Activated naive CD8-positive, alpha-beta T cell (primary cell): ENCODE results near the gene PTPRR.
A peak's percentile ranks its signal among the peaks of the same experiment; 100 is the strongest.

Source experiments
- H3K27ac Mint-ChIP-seq: one replicate; pipeline ENCODE4 v1.8.0; 2021; ENCODE audit warnings: mixed read lengths
- H3K27me3 Mint-ChIP-seq: one replicate; pipeline ENCODE4 v1.8.0; 2021; ENCODE audit warnings: mixed read lengths
- H3K36me3 Mint-ChIP-seq: one replicate; pipeline ENCODE4 v1.8.0; 2021; ENCODE audit warnings: mixed read lengths
- H3K4me1 Mint-ChIP-seq: one replicate; pipeline ENCODE4 v1.8.0; 2021; ENCODE audit warnings: low read depth, mixed read lengths
- H3K4me3 Mint-ChIP-seq: one replicate; pipeline ENCODE4 v1.8.0; 2021; ENCODE audit warnings: mild to moderate bottlenecking, mixed read lengths
- H3K9me3 Mint-ChIP-seq: one replicate; pipeline ENCODE4 v1.8.0; 2021; ENCODE audit warnings: low read depth, mixed read lengths

PTPRR gene

GRCh38 chr12:70638639-70639360, 281.7 kb downstream of the PTPRR start:
- Mint-ChIP-seq H3K27me3 (peaks cover 12% of the 10 kb centered on the region), H3K4me3 (no peak overlapping the region), H3K27ac (no peak overlapping the region), H3K36me3 (no peaks in the 10 kb centered on the region), H3K9me3 (no peaks in the 10 kb centered on the region), H3K4me1 (no peaks in the 10 kb centered on the region)

- Mint-ChIP-seq H3K36me3 (no peaks in the 10 kb centered on the region), H3K27ac (no peak within 1 kb of the TSS), H3K4me3 (no peak within 1 kb of the TSS), H3K27me3 (peaks cover 6% of the 10 kb centered on the region), H3K9me3 (no peaks in the 10 kb centered on the region), H3K4me1 (no peaks in the 10 kb centered on the region)
Observed at GRCh38 chr12:70637303-70638085, 283.0 kb downstream of the PTPRR start, which contains the start of gene PTPRB. Gene PTPRB (minus strand): TSS chr12:70637429. CDS start chr12:70637395, 34 bp downstream.

- Mint-ChIP-seq H3K4me3 (no peak overlapping the region), H3K4me1 (no peaks in the 10 kb centered on the region), H3K27ac (no peak overlapping the region), H3K9me3 (no peaks in the 10 kb centered on the region), H3K36me3 (no peaks in the 10 kb centered on the region), H3K27me3 (no peaks in the 10 kb centered on the region)
Observed at GRCh38 chr12:70635755-70636154, 284.8 kb downstream of the PTPRR start.

- Mint-ChIP-seq H3K4me3 (no peak overlapping the region), H3K9me3 (peaks cover 7% of the 10 kb centered on the region), H3K27me3 (peaks cover 12% of the 10 kb centered on the region), H3K36me3 (no peaks in the 10 kb centered on the region), H3K27ac (no peak overlapping the region), H3K4me1 (no peaks in the 10 kb centered on the region)
Observed at GRCh38 chr12:70628701-70629480, 291.6 kb downstream of the PTPRR start.

- H3K36me3 Mint-ChIP-seq, result no peaks in the 10 kb centered on the region
- no peak overlapping the region for H3K27ac Mint-ChIP-seq
- H3K4me3 Mint-ChIP-seq, result no peak overlapping the region
- no peaks in the 10 kb centered on the region for H3K4me1 Mint-ChIP-seq
- H3K9me3 Mint-ChIP-seq, result peaks cover 7% of the 10 kb centered on the region
- peaks cover 16% of the 10 kb centered on the region for H3K27me3 Mint-ChIP-seq
Observed at GRCh38 chr12:70627677-70628076, 292.9 kb downstream of the PTPRR start.

- Mint-ChIP-seq H3K36me3 (no peaks in the 10 kb centered on the region), H3K9me3 (peaks cover 7% of the 10 kb centered on the region), H3K4me1 (no peaks in the 10 kb centered on the region), H3K27ac (no peak overlapping the region), H3K27me3 (peaks cover 16% of the 10 kb centered on the region), H3K4me3 (no peak overlapping the region)
Observed at GRCh38 chr12:70626180-70626579, 294.4 kb downstream of the PTPRR start.

GRCh38 chr12:70619471-70620152, 300.9 kb downstream of the PTPRR start:
- no peaks in the 10 kb centered on the region for H3K36me3 Mint-ChIP-seq
- H3K27ac Mint-ChIP-seq, result no peak overlapping the region
- peaks cover 12% of the 10 kb centered on the region for H3K27me3 Mint-ChIP-seq
- H3K4me1 Mint-ChIP-seq, result no peaks in the 10 kb centered on the region
- H3K9me3 Mint-ChIP-seq, result no peaks in the 10 kb centered on the region
- H3K4me3 Mint-ChIP-seq, result no peak overlapping the region

GRCh38 chr12:70618371-70618770, 302.2 kb downstream of the PTPRR start:
- Mint-ChIP-seq H3K4me3 (no peak overlapping the region), H3K27ac (no peak overlapping the region), H3K9me3 (no peaks in the 10 kb centered on the region), H3K27me3 (peaks cover 5% of the 10 kb centered on the region), H3K4me1 (no peaks in the 10 kb centered on the region), H3K36me3 (no peaks in the 10 kb centered on the region)

- Mint-ChIP-seq H3K27ac (no peak overlapping the region), H3K4me1 (no peaks in the 10 kb centered on the region), H3K4me3 (no peak overlapping the region), H3K27me3 (peaks cover 3% of the 10 kb centered on the region), H3K36me3 (no peaks in the 10 kb centered on the region), H3K9me3 (no peaks in the 10 kb centered on the region)
Observed at GRCh38 chr12:70617450-70617849, 303.1 kb downstream of the PTPRR start.

- peaks cover 10% of the 10 kb centered on the region for H3K27me3 Mint-ChIP-seq
- H3K4me3 Mint-ChIP-seq, result no peak overlapping the region
- peaks cover 4% of the 10 kb centered on the region for H3K4me1 Mint-ChIP-seq
- H3K36me3 Mint-ChIP-seq, result no peaks in the 10 kb centered on the region
- no peaks in the 10 kb centered on the region for H3K9me3 Mint-ChIP-seq
- H3K27ac Mint-ChIP-seq, result no peak overlapping the region
Observed at GRCh38 chr12:70615174-70615866, 305.2 kb downstream of the PTPRR start.

- H3K4me1 Mint-ChIP-seq, result peaks cover 7% of the 10 kb centered on the region
- H3K27ac Mint-ChIP-seq, result no peak overlapping the region
- H3K4me3 Mint-ChIP-seq, result peak overlapping the region; percentile 73
- no peaks in the 10 kb centered on the region for H3K36me3 Mint-ChIP-seq
- peaks cover 4% of the 10 kb centered on the region for H3K9me3 Mint-ChIP-seq
- H3K27me3 Mint-ChIP-seq, result peaks cover 32% of the 10 kb centered on the region
Observed at GRCh38 chr12:70609739-70610491, 310.6 kb downstream of the PTPRR start.

- H3K27me3 Mint-ChIP-seq, result peaks cover 35% of the 10 kb centered on the region
- no peak overlapping the region for H3K27ac Mint-ChIP-seq
- peak overlapping the region; percentile 73 for H3K4me3 Mint-ChIP-seq
- no peaks in the 10 kb centered on the region for H3K36me3 Mint-ChIP-seq
- peaks cover 7% of the 10 kb centered on the region for H3K4me1 Mint-ChIP-seq
- H3K9me3 Mint-ChIP-seq, result peaks cover 4% of the 10 kb centered on the region
Observed at GRCh38 chr12:70609203-70609602, 311.3 kb downstream of the PTPRR start.

GRCh38 chr12:70608184-70608583, 312.4 kb downstream of the PTPRR start:
- no peak overlapping the region for H3K4me3 Mint-ChIP-seq
- no peak overlapping the region for H3K27ac Mint-ChIP-seq
- H3K4me1 Mint-ChIP-seq, result peaks cover 7% of the 10 kb centered on the region
- H3K27me3 Mint-ChIP-seq, result peaks cover 38% of the 10 kb centered on the region
- H3K36me3 Mint-ChIP-seq, result no peaks in the 10 kb centered on the region
- peaks cover 4% of the 10 kb centered on the region for H3K9me3 Mint-ChIP-seq
